Right forelimb (tissue), 1 donor: Measurements from ENCODE around the gene TATDN3.
"Not testable (repeated sequence)": the region's sequence is repeated elsewhere in the genome, so short reads cannot be mapped to it uniquely, and the experiment has no call there.

ENCODE experiments used
- DNase-seq: peaks from one replicate; pipeline ENCODE4 v3.0.0-alpha.2; 2018

The TATDN3 gene

GRCh38 chr1:212791676-212792395 lies at the start of gene TATDN3, which contains the start of gene NSL1:
Gene TATDN3, plus strand, starts transcription at chr1:212791894. Its CDS starts 28 bp downstream, at chr1:212791922.
Gene NSL1, minus strand, starts transcription at chr1:212791777. Its CDS starts 14 bp downstream, at chr1:212791763.
- DNase-seq, result peak; percentile 98

- DNase-seq, result no peak
Observed at GRCh38 chr1:212743901-212744475, 47.7 kb upstream of the TATDN3 start.

GRCh38 chr1:212745303-212745702 lies 46.4 kb upstream of the TATDN3 start:
- DNase-seq, result no peak

- no peak for DNase-seq
Observed at GRCh38 chr1:212746546-212746945, 45.1 kb upstream of the TATDN3 start.

GRCh38 chr1:212749821-212750535 lies 41.7 kb upstream of the TATDN3 start:
- DNase-seq, result no peak

- DNase-seq, result no peak
Observed at GRCh38 chr1:212752252-212752933, 39.3 kb upstream of the TATDN3 start.

- DNase-seq, result no peak
Observed at GRCh38 chr1:212752934-212753497, 38.7 kb upstream of the TATDN3 start.

GRCh38 chr1:212753749-212754148 lies 37.9 kb upstream of the TATDN3 start:
- DNase-seq, result no peak

GRCh38 chr1:212754193-212754592 lies 37.5 kb upstream of the TATDN3 start:
- DNase-seq, result no peak

- DNase-seq, result no peak
Observed at GRCh38 chr1:212754680-212755079, 37.0 kb upstream of the TATDN3 start.

- no peak for DNase-seq
Observed at GRCh38 chr1:212759683-212760082, 32.0 kb upstream of the TATDN3 start.

- DNase-seq, result no peak
Observed at GRCh38 chr1:212760126-212760823, 31.4 kb upstream of the TATDN3 start.

- DNase-seq, result no peak
Observed at GRCh38 chr1:212762234-212762633, 29.5 kb upstream of the TATDN3 start.

- no peak for DNase-seq
Observed at GRCh38 chr1:212762839-212763238, 28.9 kb upstream of the TATDN3 start.

GRCh38 chr1:212764718-212765281 lies 26.9 kb upstream of the TATDN3 start:
- DNase-seq, result not testable (repeated sequence)

GRCh38 chr1:212766825-212767224 lies 24.9 kb upstream of the TATDN3 start:
- DNase-seq, result not testable (repeated sequence)

- DNase-seq, result no peak
Observed at GRCh38 chr1:212769459-212770167, 22.1 kb upstream of the TATDN3 start.

GRCh38 chr1:212771341-212771740 lies 20.4 kb upstream of the TATDN3 start:
- DNase-seq, result no peak

- no peak for DNase-seq
Observed at GRCh38 chr1:212773011-212773410, 18.7 kb upstream of the TATDN3 start.

GRCh38 chr1:212774584-212774983 lies 17.1 kb upstream of the TATDN3 start:
- no peak for DNase-seq

- no peak for DNase-seq
Observed at GRCh38 chr1:212775241-212775640, 16.5 kb upstream of the TATDN3 start.
